Prostate gland (tissue), 2 donors: ENCODE data around the gene WNT3A. TPM values are rescaled to one million over a fixed set of nuclear protein-coding genes. Genes with fewer than 3 reads are reported as not detected.

Experiments
- DNase-seq: peaks from one replicate; pipeline ENCODE4 v3.0.0-alpha.2; 2019; ENCODE audit warnings: low spot score
- H3K27ac ChIP-seq, 2 donors: fragments of 200-600 bp; sonication (generic); 2 replicates each; pipeline ENCODE4 v1.5.1; 2017 to 2019
- H3K27me3 ChIP-seq: fragments of 200-600 bp; sonication (generic); replicated peaks from 2 replicates; pipeline ENCODE4 v1.5.1; 2019; ENCODE audit not compliant: insufficient read depth
- H3K36me3 ChIP-seq, 2 donors: fragments of 200-600 bp; sonication (generic); 1 replicate in 1 of 2; 2 replicates in 1 of 2; pipeline versions ENCODE4 v1.5.1 to v1.8.1; 2017 to 2019
- H3K4me1 ChIP-seq: fragments of 200-600 bp; sonication (generic); replicated peaks from 2 replicates; pipeline ENCODE4 v1.5.1; 2019
- H3K4me3 ChIP-seq, 2 donors: fragments of 200-600 bp; sonication (generic); 2 replicates each; pipeline ENCODE4 v1.5.1; 2017 to 2019
- H3K9me3 ChIP-seq: fragments of 200-600 bp; sonication (generic); 2 replicates; pipeline ENCODE4 v1.5.1; 2017
- POLR2A ChIP-seq: fragments of 450-650 bp; IDR thresholded peaks from one replicate; pipeline ENCODE4 v1.6.1; 2016; ENCODE audit warnings: antibody characterized with exemption, mild to moderate bottlenecking
- POLR2AphosphoS5 ChIP-seq: sonication (generic); formaldehyde crosslinking; IDR thresholded peaks from one replicate; pipeline ENCODE4 v1.6.1; 2017; ENCODE audit warnings: antibody characterized with exemption
- WGBS: methylation state at CpG from one replicate; pipeline ENCODE4 v1.1.5; 2018; 5-methylcytosine and 5-hydroxymethylcytosine counted together
- intact Hi-C: fragments of 100-400 bp; cut with DNase I; formaldehyde crosslinking; loops from one replicate; pipeline ENCODE4 v1.14.2; 2022
- total RNA-seq, 2 donors: library from RNA; depleted of rRNA; stranded (reverse); fragments of >200 nt; gene quantifications; one replicate each; pipeline ENCODE4 v1.1.0, GENCODE V29; 2016
- TF ChIP-seq, protein P1 (sequence below), 4 experiments: fragments of 200-600 bp in 2 of 4; fragments of 450-650 bp in 2 of 4; sonication (generic) in 2 of 4; IDR thresholded peaks; 1 replicate in 3 of 4; 2 replicates in 1 of 4; pipeline ENCODE4 v1.5.1; 2016 to 2019; ENCODE audit warnings: antibody characterized with exemption in 4 of 4, mild to moderate bottlenecking in 2 of 4, moderate library complexity in 2 of 4

Gene WNT3A
- total RNA-seq, 2 donors from 2014 or later = 2.4 to 4.8 TPM

- TF ChIP-seq POLR2A (no peak), POLR2AphosphoS5 (no peak)
- TF ChIP-seq, protein P1, sequence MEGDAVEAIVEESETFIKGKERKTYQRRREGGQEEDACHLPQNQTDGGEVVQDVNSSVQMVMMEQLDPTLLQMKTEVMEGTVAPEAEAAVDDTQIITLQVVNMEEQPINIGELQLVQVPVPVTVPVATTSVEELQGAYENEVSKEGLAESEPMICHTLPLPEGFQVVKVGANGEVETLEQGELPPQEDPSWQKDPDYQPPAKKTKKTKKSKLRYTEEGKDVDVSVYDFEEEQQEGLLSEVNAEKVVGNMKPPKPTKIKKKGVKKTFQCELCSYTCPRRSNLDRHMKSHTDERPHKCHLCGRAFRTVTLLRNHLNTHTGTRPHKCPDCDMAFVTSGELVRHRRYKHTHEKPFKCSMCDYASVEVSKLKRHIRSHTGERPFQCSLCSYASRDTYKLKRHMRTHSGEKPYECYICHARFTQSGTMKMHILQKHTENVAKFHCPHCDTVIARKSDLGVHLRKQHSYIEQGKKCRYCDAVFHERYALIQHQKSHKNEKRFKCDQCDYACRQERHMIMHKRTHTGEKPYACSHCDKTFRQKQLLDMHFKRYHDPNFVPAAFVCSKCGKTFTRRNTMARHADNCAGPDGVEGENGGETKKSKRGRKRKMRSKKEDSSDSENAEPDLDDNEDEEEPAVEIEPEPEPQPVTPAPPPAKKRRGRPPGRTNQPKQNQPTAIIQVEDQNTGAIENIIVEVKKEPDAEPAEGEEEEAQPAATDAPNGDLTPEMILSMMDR (IDR thresholded peaks at IDR 0.05) = no peak
- DNase-seq = no peak
- no peaks in the 10 kb centered on the region for H3K9me3 ChIP-seq
- WGBS = 89% methylated on average over 5 of the region's 5 CpGs
- H3K36me3 ChIP-seq = no peaks in the 10 kb centered on the region
- H3K4me1 ChIP-seq = no peaks in the 10 kb centered on the region
- H3K4me3 ChIP-seq = no peak overlapping the region
- no peaks in the 10 kb centered on the region for H3K27me3 ChIP-seq
- intact Hi-C loops = no loop called here
- no peak overlapping the region for H3K27ac ChIP-seq
Measured at GRCh38 chr1:228032041-228032440, 25.2 kb downstream of the WNT3A start.

DNA sequence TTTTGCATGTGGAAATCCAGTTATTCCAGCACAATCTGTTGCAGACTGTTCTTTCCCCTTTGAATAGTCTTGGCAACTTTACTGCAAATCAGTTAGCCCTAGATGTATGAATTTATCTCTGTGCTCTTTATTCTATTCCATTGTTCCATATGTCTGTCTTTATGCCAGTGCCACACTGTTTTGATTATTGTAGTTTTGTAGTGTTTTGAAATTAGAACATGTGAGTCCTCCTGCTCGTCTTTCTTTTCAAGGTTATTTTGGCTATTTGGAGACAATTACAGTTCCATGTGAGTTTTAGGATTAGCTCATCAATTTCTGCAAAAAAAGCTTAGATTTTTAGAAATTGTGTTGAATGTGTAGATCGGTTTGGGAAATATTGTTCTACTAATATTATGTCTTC lies 26.6 kb downstream of the WNT3A start:
- Histone ChIP-seq H3K36me3 (no peaks in the 10 kb centered on the region), H3K4me1 (no peaks in the 10 kb centered on the region), H3K27me3 (peaks cover 5% of the 10 kb centered on the region), H3K9me3 (no peaks in the 10 kb centered on the region), H3K4me3 (no peak overlapping the region), H3K27ac (no peak overlapping the region)
- DNase-seq = no peak
- intact Hi-C loops = no loop called here
- TF ChIP-seq, protein P1 (IDR thresholded peaks at IDR 0.05) = no peak
- TF ChIP-seq POLR2A (no peak), POLR2AphosphoS5 (no peak)
- 93% methylated on average over 2 of the region's 2 CpGs for WGBS

DNA sequence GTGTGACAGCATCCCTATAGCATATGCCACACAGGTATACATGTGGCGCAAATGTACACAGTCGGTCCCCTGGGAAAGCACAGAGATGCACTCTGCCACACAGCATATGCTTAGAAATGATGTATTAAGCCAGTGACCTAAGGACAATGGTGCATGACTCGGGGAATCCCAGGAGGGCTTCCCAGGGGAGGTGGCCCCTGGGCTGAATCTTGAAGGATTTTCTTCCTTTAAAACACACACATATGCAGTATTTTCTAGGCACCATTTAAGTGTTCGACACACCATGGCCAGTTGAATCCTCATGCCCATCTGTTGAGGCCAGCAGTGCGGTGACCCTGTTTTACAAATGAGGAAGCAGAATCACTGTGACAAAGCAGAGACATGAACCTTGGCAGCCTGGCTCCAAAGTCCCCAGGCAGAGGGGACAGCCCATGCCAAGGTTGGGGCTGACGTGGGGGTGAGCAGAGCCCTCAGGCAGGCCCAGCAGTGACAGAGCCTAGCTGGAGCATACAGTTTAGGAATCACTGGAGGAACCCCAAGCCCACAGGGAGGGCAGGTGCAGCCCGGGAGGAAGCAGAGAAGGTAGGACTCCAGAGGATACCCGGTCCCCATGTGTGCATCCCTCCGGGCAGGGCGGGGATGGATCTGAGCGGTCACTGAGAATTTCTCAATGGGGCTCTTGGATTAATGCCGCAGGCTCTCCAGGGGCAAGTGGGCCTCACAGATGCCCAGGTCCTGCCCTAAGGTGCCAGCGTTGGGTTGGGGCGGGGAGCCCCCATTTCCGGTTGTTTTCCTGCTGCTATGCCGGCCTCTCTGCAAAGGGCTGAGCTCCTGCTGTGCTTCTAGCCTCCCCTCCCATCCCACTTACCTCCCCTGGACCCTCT lies 28.4 kb downstream of the WNT3A start:
- WGBS = 91% methylated on average over 16 of the region's 16 CpGs
- intact Hi-C loops = no loop called here
- DNase-seq = no peak
- Histone ChIP-seq H3K9me3 (no peaks in the 10 kb centered on the region), H3K4me3 (no peak overlapping the region), H3K27me3 (peaks cover 5% of the 10 kb centered on the region), H3K36me3 (no peaks in the 10 kb centered on the region), H3K27ac (no peak overlapping the region), H3K4me1 (no peaks in the 10 kb centered on the region)
- TF ChIP-seq POLR2AphosphoS5 (no peak), POLR2A (no peak)
- TF ChIP-seq, protein P1 (IDR thresholded peaks at IDR 0.05) = no peak

GRCh38 chr1:228035844-228036243 lies 29.0 kb downstream of the WNT3A start:
- Histone ChIP-seq H3K4me3 (no peak overlapping the region), H3K27me3 (peaks cover 5% of the 10 kb centered on the region), H3K4me1 (no peaks in the 10 kb centered on the region), H3K27ac (no peak overlapping the region), H3K36me3 (no peaks in the 10 kb centered on the region), H3K9me3 (no peaks in the 10 kb centered on the region)
- 93% methylated on average over 5 of the region's 5 CpGs for WGBS
- TF ChIP-seq POLR2A = no peak
- TF ChIP-seq, protein P1 (IDR thresholded peaks at IDR 0.05) = no peak
- TF ChIP-seq POLR2AphosphoS5 = no peak
- no peak for DNase-seq
- intact Hi-C loops = no loop called here
